Activated CD4-positive, alpha-beta T cell treated with anti-CD3 and anti-CD28 coated beads, Interleukin-2, amount 50 U/mL, for 24 hours (primary cell): Measurements from ENCODE around the gene MNX1.

Experiments
- DNase-seq, 2 donors: peaks; one replicate each; pipeline ENCODE4 v3.0.0-alpha.2; 2020; ENCODE audit warnings: low read depth in 1 of 2, low spot score in 1 of 2

MNX1 gene

GRCh38 chr7:156975620-156976019, 34.8 kb downstream of the MNX1 start:
- no peak for DNase-seq

DNA sequence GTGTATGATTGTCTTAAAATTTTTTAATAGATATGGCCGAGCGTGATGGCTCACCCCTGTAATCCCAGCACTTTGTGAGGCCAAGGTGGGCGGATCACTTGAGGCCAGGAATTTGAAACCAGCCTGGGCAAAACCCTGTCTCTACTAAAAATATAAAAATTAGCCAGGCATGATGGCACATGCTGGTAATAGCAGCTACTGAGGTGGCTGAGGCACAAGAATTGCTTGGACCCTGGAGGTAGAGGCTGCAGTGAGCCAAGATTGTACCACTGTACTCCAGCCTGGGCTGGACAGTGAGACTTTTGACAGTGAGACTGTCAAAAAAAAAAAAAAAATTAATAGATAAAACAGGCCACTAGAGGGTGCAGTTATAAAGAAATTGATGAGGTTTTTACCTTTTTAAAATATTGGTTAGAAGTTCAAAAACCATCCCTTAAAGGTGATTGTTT, 40.5 kb downstream of the MNX1 start:
- no peak for DNase-seq

DNA sequence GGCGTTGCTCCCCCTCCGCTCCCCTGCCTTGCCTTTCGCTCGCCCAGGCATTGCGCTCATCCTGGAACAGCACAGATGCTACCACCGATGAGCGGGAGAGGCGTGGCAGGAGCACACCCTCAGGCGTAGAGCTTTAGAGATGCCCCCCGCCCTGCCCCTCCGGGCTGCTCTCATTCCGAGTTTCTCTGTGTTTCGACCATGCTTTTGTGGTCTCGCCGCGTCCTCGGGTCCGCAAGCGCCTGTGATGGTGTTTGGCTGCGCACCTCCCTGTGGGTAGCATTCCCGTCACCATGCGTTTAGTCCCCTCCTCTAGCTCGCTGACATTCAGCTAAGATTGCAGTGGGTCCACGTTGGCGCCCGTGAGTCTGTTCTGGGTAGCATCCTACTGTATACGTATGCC, 42.3 kb downstream of the MNX1 start:
- no peak for DNase-seq

DNA sequence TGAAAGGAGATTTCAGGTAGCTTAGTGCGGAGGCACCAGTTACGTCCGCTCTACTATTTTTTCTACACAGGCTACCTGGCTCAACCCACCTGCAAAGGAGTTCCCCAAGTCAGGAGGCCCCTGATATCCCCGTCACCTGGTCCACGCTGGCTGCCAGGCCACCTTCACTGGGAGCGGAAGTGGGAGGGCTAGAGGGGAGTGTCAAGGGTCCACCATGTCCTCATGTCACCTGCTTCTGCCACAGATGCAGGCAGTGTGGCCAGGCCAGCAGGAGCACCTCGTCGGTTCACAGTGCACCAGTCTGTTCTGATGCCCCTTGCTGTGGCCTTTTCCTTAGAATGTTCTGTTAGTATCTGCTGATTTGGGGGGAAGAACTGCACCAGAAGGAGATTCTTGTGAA, 44.1 kb downstream of the MNX1 start:
- no peak for DNase-seq

DNA sequence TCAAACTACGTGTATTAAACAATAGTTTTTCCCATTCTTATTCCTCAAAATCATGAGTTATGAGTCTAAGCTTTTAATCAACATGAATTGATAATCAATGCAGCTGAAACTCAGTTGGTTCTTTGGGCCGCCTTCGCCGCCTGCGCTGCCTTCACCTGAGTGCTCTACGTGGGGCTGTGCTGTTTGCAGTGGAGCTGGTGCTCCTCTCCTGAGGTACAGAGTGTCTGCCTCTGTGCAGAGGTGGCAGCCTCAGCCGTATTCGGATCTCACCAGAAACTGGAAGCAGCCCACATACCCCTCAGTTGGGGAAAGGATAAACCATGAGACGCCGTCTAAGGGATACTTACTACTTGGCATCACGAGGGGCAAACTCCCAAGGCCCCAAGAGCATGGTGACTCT, 45.5 kb downstream of the MNX1 start:
- DNase-seq, result no peak

- no peak for DNase-seq
Measured at GRCh38 chr7:156963472-156963871, 47.0 kb downstream of the MNX1 start.

- no peak for DNase-seq
Measured at GRCh38 chr7:156962897-156963296, 47.6 kb downstream of the MNX1 start.

DNA sequence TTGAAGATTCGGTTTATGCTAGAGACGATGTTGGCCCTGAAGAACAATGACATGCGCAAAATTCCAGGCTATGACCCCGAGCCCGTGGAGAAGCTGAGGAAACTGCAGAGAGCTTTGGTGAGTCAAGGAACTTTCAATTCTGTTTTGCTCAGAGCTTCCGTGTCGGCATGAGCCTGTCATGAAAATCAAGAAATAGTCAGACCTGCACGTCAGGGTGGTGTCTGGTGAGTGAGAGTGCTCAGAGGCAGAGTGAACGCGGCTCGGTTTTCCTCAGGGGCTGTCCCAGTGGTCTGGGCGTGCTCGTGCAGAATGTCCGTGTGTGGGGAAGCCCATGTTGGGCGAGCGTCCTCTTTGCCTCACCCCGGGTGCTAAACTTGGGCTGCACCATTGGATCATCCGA, 48.3 kb downstream of the MNX1 start:
- DNase-seq, result no peak

GRCh38 chr7:156956727-156957126, 53.7 kb downstream of the MNX1 start:
- DNase-seq, result no peak

DNA sequence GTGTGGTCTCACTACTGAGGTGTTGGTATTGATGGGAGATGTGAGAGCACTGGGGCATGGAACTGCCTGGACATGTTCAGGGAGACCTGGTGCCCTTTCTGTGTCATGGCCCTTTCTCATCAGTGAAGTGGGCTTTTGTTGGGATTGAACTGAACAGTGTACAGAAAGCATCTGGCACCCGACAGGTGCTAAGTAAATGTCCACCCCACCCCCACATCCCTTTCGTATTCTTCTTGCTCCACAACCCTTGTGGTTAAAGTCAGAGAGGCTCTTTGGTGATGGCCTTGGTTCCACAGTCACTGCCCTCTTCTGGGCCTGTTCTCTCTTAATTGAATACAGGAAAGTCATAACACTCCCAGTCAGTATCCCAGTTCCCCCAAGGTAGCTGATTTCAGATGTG, 55.5 kb downstream of the MNX1 start:
- no peak for DNase-seq
